ENCODE results near the gene TP53BP2.
"Not testable (repeated sequence)": the region's sequence is repeated elsewhere in the genome, so short reads cannot be mapped to it uniquely, and the experiment has no call there.

Gene TP53BP2

GRCh38 chr1:223829678-223830077 is 16.1 kb downstream of the TP53BP2 start:
- DNase-seq = no peak

DNA sequence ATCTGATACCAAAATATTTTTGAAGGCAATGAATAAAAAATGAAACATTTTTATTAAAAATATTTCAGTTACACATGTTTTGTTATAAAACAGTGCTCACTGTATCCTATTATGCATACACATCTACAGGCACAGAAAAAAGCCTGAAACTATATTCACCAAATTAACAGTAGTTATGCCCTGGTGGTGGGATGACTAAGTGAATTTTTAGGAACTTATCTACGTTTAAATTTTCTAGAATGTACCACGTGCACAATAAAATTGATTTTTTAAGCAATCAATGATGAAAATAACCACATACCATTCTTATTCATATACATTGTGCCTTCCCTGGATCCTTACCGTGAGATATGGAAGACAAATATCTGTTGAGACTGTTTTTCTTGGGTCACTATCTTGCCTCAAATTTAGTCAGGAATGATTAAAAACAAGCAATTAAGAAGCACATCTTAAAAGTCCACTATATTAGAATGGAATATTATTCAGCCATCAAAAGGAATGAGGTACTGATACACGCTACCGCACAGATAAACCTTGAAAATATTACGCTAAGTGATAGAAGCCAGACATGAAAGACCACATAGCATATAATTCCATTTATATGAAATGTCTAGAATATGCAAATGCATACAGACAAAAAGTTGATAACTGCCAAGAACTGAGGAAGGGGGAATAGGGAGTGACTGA is 17.4 kb downstream of the TP53BP2 start:
- DNase-seq = no peak

GRCh38 chr1:223827193-223827663 is 18.5 kb downstream of the TP53BP2 start:
- no peak for DNase-seq

- DNase-seq = no peak
Measured at GRCh38 chr1:223825767-223826748, 19.7 kb downstream of the TP53BP2 start.

DNA sequence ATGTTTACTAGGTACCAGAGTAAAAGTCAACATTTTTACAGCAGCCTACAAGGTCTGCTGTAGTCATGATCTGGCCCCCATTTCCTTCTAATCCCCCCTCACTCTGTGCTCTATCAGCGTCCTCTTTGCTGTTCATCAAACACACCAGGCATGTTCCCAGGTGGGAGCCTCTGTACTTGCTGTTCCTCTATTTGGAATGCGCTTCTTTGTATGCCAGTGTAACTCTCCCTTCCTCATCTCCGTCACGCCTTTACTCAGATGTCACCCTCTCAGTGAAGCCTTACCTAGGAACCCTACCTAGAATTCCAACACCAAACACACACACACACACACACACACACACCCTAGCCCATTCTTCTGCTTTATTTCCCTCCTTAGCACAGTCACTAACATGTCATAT is 21.0 kb downstream of the TP53BP2 start:
- no peak for DNase-seq

DNA sequence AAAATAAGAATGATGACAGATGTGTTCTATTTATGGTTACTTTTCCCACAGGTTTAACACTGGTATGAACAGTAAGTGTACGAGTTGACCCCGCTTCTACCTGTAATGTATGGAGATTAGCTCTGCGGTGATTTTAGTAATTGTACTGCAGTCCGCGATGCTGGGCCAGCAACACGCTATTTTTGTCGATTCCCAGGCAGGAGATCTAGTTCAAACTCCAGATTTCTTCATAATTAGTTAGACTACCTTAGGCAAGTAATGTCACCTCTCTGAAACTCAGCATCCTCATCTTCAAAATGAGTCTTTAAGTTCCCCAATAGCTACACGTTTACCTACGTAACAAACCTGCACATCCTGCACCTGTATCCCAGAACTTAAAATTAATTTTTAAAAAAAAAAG is 21.5 kb downstream of the TP53BP2 start:
- no peak for DNase-seq

DNA sequence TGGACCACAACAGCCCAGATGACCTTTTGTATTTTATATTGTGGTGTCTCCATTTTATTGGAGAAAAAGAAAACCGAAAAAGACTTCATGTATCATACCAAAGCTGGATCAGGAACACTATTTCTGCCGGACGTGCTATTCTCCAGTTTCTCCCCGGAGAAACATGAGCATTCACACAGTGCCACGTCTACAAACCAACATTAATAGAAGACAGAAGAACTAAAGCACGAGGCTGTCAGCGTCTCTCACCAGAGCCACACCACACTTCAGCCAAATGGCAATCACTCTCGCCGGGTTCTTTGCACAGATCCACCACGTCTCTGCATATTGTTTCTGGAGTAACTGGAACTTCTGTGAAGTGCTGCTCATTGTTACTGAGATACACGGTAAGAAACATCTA is 24.8 kb downstream of the TP53BP2 start:
- DNase-seq = no peak

DNA sequence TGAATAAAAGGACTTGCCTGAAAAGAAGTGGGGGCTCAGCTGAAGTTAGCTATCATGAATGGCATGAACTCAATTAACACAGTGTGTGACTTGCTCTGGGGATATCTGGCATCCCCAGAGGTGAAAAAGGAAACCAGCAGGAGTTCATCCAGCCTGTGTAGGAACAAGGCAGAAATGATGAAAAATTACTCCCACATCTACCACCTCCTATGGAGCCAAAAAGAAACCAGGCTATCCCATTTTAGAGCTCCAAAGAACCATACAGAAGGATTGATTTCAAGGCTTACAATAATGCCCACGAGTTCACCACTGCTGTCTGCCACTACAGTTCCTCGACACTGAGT is 25.3 kb downstream of the TP53BP2 start:
- DNase-seq = no peak

DNA sequence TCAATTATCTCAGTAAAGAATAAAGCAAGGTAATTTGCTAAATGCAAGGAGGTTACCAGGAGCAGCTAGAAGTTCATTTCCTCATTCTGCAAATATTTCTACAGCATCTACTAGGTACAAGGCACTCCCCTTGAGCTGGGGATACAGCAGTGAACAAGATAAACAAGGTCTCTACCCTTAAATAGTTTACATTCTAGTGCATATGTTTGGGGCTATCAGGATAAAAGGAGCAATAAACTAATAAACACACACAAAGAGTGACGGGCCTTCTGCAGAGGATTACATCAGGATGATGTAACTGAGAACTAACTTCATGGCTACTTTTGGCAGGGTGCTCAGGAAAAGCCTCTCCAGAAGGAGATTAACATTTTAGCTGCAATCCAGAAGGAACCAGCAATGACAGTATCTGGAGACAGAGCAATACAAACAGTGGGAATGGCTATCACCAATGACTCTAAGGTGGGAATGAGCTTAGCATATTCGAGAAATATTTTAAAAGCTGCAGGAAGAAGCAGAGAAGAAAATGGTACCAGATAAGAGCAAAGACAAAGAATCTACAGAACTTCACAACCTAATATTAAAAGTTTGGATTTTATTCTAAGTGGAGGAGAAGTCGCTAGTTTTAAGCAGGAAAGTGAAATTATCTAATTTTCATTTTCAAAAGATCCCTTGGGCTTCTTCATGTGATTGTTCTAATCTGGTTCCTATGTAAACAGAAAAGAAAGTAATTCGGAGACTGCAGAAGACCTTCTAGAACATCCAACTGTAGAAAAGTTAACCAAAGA is 25.8 kb downstream of the TP53BP2 start:
- no peak for DNase-seq

DNA sequence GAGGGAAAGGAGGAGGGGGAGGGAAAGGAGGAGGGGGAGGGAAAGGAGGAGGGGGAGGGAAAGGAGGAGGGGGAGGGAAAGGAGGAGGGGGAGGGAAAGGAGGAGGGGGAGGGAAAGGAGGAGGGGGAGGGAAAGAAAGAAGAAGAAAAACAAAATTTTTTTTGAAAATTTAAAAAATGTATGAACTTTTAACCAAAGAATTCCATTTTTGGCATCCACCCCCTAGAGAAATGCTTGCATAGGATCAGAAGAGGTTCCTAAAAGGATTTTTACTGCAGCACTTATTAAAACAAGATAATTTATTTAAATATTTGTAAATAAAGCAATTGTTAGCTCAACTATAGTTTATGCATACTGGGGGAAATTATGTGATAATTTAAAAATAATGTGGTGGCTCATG is 28.5 kb downstream of the TP53BP2 start:
- DNase-seq = not testable (repeated sequence)

DNA sequence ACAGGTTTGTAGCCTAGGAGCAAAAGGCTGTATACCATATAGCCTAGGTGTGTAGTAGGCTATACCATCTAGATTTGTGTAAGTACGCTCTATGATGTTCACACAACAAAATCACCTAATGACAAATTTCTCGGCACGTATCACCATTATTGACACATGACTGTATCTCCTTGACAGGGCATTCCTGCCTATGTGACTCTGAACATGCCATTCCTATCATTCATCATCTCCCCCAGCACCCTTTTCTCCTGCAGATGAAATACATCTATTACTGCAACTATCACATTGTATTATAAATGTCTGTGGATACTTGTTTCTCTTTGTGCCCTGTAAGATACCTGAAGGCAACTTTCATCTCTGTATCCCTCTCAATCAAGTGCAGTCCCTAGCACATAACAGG is 29.9 kb downstream of the TP53BP2 start:
- DNase-seq = no peak

- no peak for DNase-seq
Measured at GRCh38 chr1:223815020-223815853, 30.5 kb downstream of the TP53BP2 start.

DNA sequence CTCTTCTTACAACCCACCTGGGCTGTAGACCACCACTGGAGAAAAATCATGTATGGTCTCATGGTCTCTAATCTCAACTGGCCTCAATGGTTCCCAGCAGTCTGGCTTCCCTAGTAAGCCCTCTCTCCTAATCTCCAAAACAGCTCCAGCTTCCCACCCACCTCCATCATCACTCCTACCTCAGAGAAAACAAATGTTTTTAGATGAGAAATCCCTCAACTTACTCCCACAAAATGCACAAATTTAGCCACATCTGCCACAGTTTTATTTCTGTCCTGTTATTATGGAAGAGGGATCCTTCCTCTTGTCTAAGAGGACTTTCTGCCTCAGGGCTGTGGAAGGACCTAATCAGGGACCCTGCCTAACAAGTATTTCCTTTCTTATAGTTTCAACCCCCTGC is 32.1 kb downstream of the TP53BP2 start:
- no peak for DNase-seq

- no peak for DNase-seq
Measured at GRCh38 chr1:223811634-223812101, 34.1 kb downstream of the TP53BP2 start.

DNA sequence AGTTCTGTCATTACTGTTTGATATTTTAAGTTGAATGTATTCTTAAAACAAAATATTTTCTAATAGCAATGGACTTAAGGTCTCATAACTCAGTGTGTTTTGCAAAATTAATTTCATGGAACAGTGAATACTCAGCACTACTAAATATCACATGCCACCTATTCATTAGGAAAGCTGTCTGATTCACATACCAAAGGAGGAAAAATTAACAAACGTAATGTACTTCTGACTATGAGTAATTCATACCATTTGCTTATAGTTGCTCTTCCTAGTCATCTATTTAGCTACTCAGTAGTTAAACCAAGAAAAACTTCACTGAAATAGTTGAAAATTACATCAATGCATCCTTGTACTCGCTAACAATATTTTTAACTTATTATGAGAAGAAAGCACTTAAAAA is 35.2 kb downstream of the TP53BP2 start:
- no peak for DNase-seq

GRCh38 chr1:223809905-223810304 is 35.8 kb downstream of the TP53BP2 start:
- DNase-seq = not testable (repeated sequence)

GRCh38 chr1:223803211-223803610 is 42.5 kb downstream of the TP53BP2 start:
- no peak for DNase-seq

DNA sequence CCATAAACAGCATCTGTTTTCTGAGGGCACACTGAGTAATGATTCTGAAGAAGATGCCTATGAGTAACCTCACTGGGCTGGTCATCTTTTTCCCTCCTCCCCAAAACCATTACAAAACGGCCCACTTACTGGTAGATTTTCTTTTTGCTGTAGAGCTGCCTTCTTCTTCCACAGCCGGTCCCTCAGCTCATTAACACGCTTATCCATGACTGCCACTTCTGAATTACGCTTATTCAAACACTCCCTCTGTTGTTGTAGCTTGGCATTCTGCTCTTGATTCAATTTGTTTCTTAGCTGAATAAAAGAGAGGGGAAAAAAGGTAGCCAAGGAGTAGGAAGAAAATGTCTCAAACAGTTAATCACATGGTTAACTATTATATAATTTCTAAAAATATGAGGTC is 43.1 kb downstream of the TP53BP2 start:
- no peak for DNase-seq

DNA sequence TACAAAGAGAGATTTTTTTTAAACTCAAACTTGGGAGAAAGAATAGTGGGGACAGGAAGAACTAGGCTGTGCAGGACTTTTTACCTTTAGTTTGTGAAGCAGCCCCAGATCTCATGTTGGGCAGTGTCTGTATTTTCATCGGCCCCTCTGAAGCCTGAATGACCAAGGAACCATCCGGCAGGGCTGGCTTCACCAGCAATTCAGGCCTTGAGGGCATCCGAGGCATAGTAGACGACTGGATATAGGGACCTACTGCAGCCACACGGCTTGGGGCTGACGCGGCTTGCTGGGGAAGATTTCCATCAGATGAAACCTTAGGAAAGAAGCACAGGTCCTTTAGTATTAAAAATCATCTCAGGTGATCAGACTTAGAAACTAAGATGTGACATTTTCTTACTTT is 43.7 kb downstream of the TP53BP2 start:
- no peak for DNase-seq

- DNase-seq = no peak
Measured at GRCh38 chr1:223796210-223796609, 49.5 kb downstream of the TP53BP2 start.

- DNase-seq = no peak
Measured at GRCh38 chr1:223794136-223794880, 51.4 kb downstream of the TP53BP2 start.

DNA sequence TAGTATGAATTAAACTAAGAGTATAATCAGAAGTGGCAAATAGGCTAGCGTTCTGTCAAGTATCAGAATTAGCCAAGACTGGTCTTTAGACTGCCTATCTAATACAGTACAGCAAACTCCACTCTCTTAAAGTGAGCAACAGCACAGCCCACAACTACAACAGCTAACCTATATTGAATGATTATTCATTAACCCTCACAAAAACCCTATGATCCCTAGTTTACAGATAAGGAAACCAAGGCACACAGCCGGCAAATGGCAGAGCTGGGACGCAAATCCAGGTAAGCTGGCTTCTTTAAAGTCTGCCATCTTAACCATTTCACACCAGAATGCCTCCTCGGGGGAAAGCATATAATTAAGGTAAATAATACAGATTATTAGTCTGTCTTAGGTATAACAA is 52.0 kb downstream of the TP53BP2 start:
- DNase-seq = no peak

Measured in activated CD4-positive, alpha-beta T cell treated with anti-CD3 and anti-CD28 coated beads, Interleukin-2, Interleukin-6, amounts not matched to agents 100 ng/mL and 50 ng/mL, durations not matched to agents 16 hours and 8 hours (primary cell).